Measurements from ENCODE around the gene PDK2.
A peak's percentile ranks its signal among the peaks of the same experiment; 100 is the strongest.

Gene PDK2

GRCh38 chr17:50094753-50095619, at the start of gene PDK2:
Gene PDK2, plus strand, starts transcription at chr17:50095351. Its CDS starts 85 bp downstream, at chr17:50095436.
- peak; percentile 97 for DNase-seq

GRCh38 chr17:50046179-50046578, 49.0 kb upstream of the PDK2 start:
- DNase-seq: no peak

GRCh38 chr17:50046667-50047066, 48.5 kb upstream of the PDK2 start:
- DNase-seq: no peak

GRCh38 chr17:50047083-50047482, 48.1 kb upstream of the PDK2 start:
- DNase-seq: no peak

DNA sequence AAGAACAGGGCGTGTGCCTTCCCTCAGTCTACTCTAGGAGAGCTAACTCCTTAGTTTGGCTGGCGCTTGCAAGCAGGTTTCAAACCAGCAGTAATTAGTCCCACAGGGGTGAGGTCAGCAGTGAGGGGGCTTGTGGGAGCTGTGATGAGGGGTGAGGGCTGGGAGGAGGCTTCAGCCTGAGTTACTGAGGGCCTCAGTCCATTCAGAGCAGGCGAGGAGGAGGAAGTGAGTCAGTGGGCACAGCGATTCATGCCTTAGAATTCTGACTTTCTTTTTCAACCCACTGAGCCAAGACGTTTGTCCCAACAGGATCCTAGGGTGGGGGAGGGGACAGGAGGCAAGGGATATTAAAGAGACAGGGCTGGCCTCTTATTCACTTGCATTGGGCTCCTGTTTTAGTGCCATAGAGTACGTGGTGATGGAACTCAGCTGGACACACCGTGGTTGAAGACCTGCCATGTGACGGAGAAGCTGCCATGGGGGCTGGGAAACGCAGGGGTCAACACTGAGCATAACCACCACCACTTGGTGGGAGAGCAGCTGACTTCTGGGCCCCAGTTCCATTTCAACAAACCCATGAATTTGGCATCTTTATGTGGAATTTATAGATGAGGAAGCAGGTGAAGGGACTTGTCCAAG, 47.5 kb upstream of the PDK2 start:
- DNase-seq: peak; percentile 51

DNA sequence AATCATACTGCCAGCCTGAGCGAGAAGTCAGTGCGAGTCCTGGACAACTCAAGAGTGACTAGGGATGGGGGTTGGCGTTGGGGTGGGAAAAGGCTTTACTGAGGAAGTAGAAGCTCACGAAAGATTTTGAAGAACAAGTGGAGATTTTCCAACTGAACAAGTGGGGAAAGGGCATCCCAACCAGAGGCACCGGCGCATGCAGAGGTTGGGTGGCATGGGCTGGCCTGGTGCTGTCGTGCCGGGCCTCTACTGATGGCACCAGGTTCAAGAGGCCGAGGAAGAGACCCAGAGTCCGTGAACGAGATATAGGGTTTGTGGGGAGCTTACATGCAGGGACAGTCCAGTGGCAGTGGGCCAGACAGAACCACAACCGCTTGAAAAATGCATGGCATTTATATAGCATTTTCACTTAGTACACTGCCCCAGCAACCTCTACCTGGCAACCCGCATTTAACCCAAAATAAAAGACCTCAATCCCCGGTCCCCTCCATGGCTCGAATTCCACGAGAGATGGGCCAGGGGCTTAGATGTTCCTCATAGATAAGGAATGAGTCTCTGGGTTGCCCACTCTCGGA, 46.9 kb upstream of the PDK2 start:
- DNase-seq: no peak

- DNase-seq: no peak
Observed at GRCh38 chr17:50048988-50049387, 46.2 kb upstream of the PDK2 start.

DNA sequence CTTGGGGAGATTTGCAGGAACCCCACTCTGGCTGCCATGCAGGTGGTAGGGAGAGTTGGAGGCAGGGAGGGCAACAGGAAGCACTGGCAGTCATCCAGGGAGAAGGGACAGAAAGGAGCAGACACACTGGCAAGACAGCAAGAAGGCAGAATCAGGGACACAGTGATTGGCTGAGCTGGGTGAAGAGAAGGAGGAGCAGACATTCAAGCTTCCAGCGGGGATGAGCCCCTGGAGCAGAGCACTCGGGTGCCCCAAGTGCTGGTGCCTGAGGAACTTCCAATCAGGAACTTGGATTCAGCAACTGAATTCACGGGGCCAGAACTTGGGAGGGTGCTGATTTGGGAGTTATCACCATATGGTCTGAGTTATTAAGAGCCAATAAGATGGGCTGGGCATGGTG, 45.5 kb upstream of the PDK2 start:
- DNase-seq: no peak

GRCh38 chr17:50050431-50051032, 44.6 kb upstream of the PDK2 start:
- DNase-seq: no peak

- peak; percentile 90 for DNase-seq
Observed at GRCh38 chr17:50051082-50051576, 44.0 kb upstream of the PDK2 start.

DNA sequence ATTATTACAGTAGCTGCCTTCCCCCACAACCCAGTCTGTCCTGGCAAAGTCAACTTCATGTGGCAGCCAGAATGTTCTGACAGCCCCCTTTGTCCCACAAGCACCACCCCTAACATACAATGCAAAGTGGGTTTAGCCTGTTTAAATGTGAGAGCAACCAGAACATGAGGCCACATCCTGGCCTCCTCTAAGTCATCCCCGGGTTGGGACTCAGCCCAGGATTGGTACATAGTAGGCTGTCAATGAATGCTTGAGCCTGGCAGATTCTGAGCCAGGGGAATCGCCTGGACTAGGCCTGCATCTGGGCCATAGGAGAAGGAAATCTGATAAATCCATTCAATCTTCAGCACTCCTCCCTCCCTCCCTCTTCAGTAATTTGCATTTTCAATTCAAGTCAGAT, 43.5 kb upstream of the PDK2 start:
- DNase-seq: no peak

- DNase-seq: no peak
Observed at GRCh38 chr17:50052241-50052796, 42.8 kb upstream of the PDK2 start.

DNA sequence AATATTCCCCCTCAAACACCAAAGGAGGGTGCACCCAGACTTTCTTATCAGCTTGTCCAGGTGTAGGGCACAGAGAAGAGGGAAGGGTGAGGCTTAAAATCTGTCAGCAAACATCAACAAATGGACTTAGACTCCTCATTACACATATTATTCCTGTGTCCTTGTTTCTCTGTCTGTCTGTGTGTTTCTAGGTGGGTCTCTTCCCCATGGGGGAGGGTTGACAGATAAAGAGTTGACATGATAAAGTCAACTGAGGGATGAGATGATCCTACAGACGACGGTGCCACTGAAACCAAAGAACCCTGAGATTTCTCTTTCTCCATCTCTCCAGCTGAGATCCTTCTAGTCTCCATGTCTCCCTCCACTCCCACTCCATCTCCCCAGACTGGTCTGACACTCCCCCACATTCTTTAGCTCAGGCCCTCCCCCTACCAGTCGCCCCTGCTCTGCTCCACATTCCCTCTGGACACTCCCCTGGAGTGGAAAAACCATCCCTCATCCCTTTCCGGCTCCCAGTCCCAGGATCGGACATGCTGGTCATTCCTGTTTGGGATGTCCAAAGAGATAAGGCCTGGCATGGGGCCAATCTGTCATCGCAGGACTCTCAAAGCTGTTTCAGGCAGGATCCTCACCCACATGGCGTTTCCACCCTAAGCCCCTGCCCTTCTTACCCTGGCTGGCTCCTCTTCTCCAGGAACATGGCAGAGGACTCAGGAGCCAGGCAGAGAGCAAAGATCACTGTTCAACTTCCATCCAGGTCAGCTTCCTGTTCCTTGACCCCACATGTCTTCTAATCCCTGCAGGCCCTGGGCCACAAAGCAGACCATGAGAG, 42.1 kb upstream of the PDK2 start:
- DNase-seq: no peak

- no peak for DNase-seq
Observed at GRCh38 chr17:50053654-50053960, 41.5 kb upstream of the PDK2 start.

DNA sequence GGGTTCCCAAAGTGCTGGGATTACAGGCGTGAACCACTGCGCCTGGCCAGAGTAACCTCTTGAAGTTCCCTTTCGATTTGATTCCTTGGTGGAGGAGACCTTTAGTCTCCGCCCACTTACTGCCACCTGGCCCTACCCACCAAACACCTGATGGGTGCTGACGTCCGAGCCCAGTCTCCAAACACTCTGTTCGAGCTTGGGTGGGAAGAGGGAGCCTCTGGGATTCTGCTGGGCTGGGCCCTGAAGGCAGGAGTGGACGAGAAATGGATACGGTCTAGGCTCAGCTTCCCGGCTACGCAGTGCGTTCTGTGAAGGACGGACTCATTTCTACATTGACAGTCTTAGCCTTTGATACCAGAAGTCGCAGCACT, 40.1 kb upstream of the PDK2 start:
- peak; percentile 28 for DNase-seq

GRCh38 chr17:50055426-50056216, 39.5 kb upstream of the PDK2 start, which contains the start of gene ITGA3:
Gene ITGA3, plus strand, starts transcription at chr17:50056110. Its CDS starts 330 bp downstream, at chr17:50056440.
- DNase-seq: peak; percentile 81

GRCh38 chr17:50056217-50056960, 38.8 kb upstream of the PDK2 start:
- peak; percentile 81 for DNase-seq

GRCh38 chr17:50056961-50057330, 38.2 kb upstream of the PDK2 start:
- DNase-seq: no peak

- DNase-seq: no peak
Observed at GRCh38 chr17:50057521-50057991, 37.6 kb upstream of the PDK2 start.

GRCh38 chr17:50058296-50058953, 36.7 kb upstream of the PDK2 start:
- DNase-seq: no peak

Data from stimulated activated CD4-positive, alpha-beta T cell treated with anti-CD3 and anti-CD28 coated beads, Interleukin-15, amount 100 ng/mL, for 24 hours (primary cell).